Uterus (tissue), 4 donors: ENCODE measurements around the gene ASMT. TPM values are rescaled to one million over a fixed set of nuclear protein-coding genes. Genes with fewer than 3 reads are reported as not detected.
"Not testable (repeated sequence)": the region's sequence is repeated elsewhere in the genome, so short reads cannot be mapped to it uniquely, and the experiment has no call there.

Experiments
- DNase-seq, 2 donors: peaks; one replicate each; pipeline ENCODE4 v3.0.0-alpha.2; 2019 to 2020
- H3K27ac ChIP-seq, 2 donors: fragments of 200-600 bp; sonication (generic); 1 replicate in 1 of 2; 2 replicates in 1 of 2; pipeline ENCODE4 v1.5.1; 2016 to 2018
- H3K27me3 ChIP-seq, 2 donors: fragments of 200-600 bp; sonication (generic); one replicate each; pipeline ENCODE4 v1.5.1; 2018 to 2019; ENCODE audit warnings: control low read depth in 1 of 2
- H3K36me3 ChIP-seq, 2 donors: fragments of 200-600 bp; sonication (generic); one replicate each; pipeline ENCODE4 v1.5.1; 2019; ENCODE audit warnings: control low read depth in 1 of 2
- H3K4me1 ChIP-seq, 2 donors: fragments of 200-600 bp; sonication (generic); one replicate each; pipeline ENCODE4 v1.5.1; 2018 to 2019; ENCODE audit warnings: control low read depth in 1 of 2
- H3K4me3 ChIP-seq, 2 donors: fragments of 200-600 bp; sonication (generic); 1 replicate in 1 of 2; 2 replicates in 1 of 2; pipeline ENCODE4 v1.5.1; 2018 to 2019; ENCODE audit warnings: mild to moderate bottlenecking in 1 of 2
- H3K9me3 ChIP-seq, 2 donors: fragments of 200-600 bp; sonication (generic); one replicate each; pipeline ENCODE4 v1.5.1; 2019; ENCODE audit warnings: control low read depth in 1 of 2
- CTCF ChIP-seq, 4 experiments: fragments of 200-600 bp in 2 of 4; fragments of 450-650 bp in 2 of 4; sonication (generic) in 2 of 4; IDR thresholded peaks; one replicate each; pipeline ENCODE4 v1.5.1; 2016 to 2019; ENCODE audit warnings: antibody characterized with exemption in 4 of 4, mild to moderate bottlenecking in 2 of 4, moderate library complexity in 1 of 4
- POLR2A ChIP-seq, 2 donors: fragments of 450-650 bp; IDR thresholded peaks; one replicate each; pipeline ENCODE4 v1.6.1; 2016; ENCODE audit warnings: antibody characterized with exemption in 2 of 2, mild to moderate bottlenecking in 1 of 2, moderate library complexity in 1 of 2
- intact Hi-C: fragments of 100-400 bp; cut with DNase I; formaldehyde crosslinking; loops from one replicate; pipeline ENCODE4 v1.15.1; 2023; ENCODE audit warnings: low total_unique reads
- total RNA-seq, 4 donors: library from RNA; depleted of rRNA in 3 of 4; stranded (reverse); fragments of >200 nt in 3 of 4; gene quantifications; one replicate each; pipeline versions ENCODE4 v1.1.0 to v1.2.4, GENCODE V29; 2014 to 2023
- donor health status: DM: yes; HTN: yes; CAD: no.

The ASMT gene
- total RNA-seq, 4 donors from 2014 or later, result 0.21 to 2.6 TPM; not detected in 2

- peak; percentile 40 to 57 (median 44) for TF ChIP-seq CTCF (IDR thresholded peaks at IDR 0.05)
- not testable (repeated sequence) for DNase-seq, H3K4me3 ChIP-seq, H3K4me1 ChIP-seq, H3K27ac ChIP-seq, H3K36me3 ChIP-seq, H3K9me3 ChIP-seq, H3K27me3 ChIP-seq
- intact Hi-C loops, result loop anchor here (10.0 kb wide), 1 partner anchor 943 kb away; no protein-coding TSS in a partner anchor
These were observed 37.4 kb downstream of the ASMT start for GRCh38 chrX:1652011-1652811.

GRCh38 chrX:1656379-1656778, 41.5 kb downstream of the ASMT start:
- no peak overlapping the region for H3K4me3 ChIP-seq
- H3K27me3 ChIP-seq, result no peaks in the 10 kb centered on the region
- no peak overlapping the region for H3K27ac ChIP-seq
- H3K36me3 ChIP-seq, result no peaks in the 10 kb centered on the region
- DNase-seq, result no peak
- H3K4me1 ChIP-seq, result no peaks in the 10 kb centered on the region
- intact Hi-C loops, result loop anchor here (10.0 kb wide), 1 partner anchor 938 kb away; no protein-coding TSS in a partner anchor
- no peaks in the 10 kb centered on the region for H3K9me3 ChIP-seq
- TF ChIP-seq POLR2A (IDR thresholded peaks at IDR 0.05), result no peak
- TF ChIP-seq CTCF (IDR thresholded peaks at IDR 0.05), result no peak

- intact Hi-C loops, result loop anchor here (10.0 kb wide), 1 partner anchor 937 kb away; no protein-coding TSS in a partner anchor
- Histone ChIP-seq H3K4me1 (no peaks in the 10 kb centered on the region), H3K4me3 (no peak overlapping the region), H3K27me3 (no peaks in the 10 kb centered on the region), H3K36me3 (no peaks in the 10 kb centered on the region), H3K9me3 (no peaks in the 10 kb centered on the region), H3K27ac (no peak overlapping the region)
- no peak for TF ChIP-seq CTCF (IDR thresholded peaks at IDR 0.05)
- no peak for TF ChIP-seq POLR2A (IDR thresholded peaks at IDR 0.05)
- peak in 1 of 2 donors; percentile 23 for DNase-seq
These were observed 42.7 kb downstream of the ASMT start for GRCh38 chrX:1657367-1658070.

GRCh38 chrX:1658071-1658491, 43.2 kb downstream of the ASMT start:
- Histone ChIP-seq H3K9me3 (no peaks in the 10 kb centered on the region), H3K27me3 (no peaks in the 10 kb centered on the region), H3K36me3 (no peaks in the 10 kb centered on the region), H3K4me1 (no peaks in the 10 kb centered on the region), H3K27ac (no peak overlapping the region), H3K4me3 (no peak overlapping the region)
- no peak for DNase-seq
- TF ChIP-seq POLR2A (IDR thresholded peaks at IDR 0.05) (no peak), CTCF (IDR thresholded peaks at IDR 0.05) (no peak)
- intact Hi-C loops, result loop anchor here (10.0 kb wide), 1 partner anchor 937 kb away; no protein-coding TSS in a partner anchor
